Endothelial cell of umbilical vein (primary cell): ENCODE results near the gene CRABP1. TPM values are rescaled to one million over a fixed set of nuclear protein-coding genes. Genes with fewer than 3 reads are reported as not detected.
"Not testable (repeated sequence)": the region's sequence is repeated elsewhere in the genome, so short reads cannot be mapped to it uniquely, and the experiment has no call there.

Experiments
- BruUV-seq: library from RNA; stranded (reverse); fragments of 400-500 nt; replicated peaks from 2 replicates; lab custom pipeline; 2021; lab: Mats Ljungman, UMichigan
- CTCF ChIA-PET: fragments of 300-600, 350-600 bp; sonication (Branson Sonifier 250); formaldehyde crosslinking; loops from one replicate; lab custom pipeline; 2021; ENCODE audit warnings: antibody characterized with exemption, inconsistent platforms; lab: Charles Lee
- POLR2A ChIA-PET: fragments of 300-600, 350-600 bp; sonication (Branson Sonifier 250); formaldehyde crosslinking; loops from one replicate; lab custom pipeline; 2021; ENCODE audit warnings: antibody characterized with exemption, inconsistent platforms; lab: Charles Lee
- DNase-seq: peaks from one replicate; pipeline ENCODE4 v3.0.0-alpha.2; 2011; ENCODE audit warnings: low read depth, low spot score
- FAIRE-seq: peaks from 2 replicates; lab custom pipeline; 2011; peaks lifted over from hg19 to GRCh38; lab: Jason Lieb, UNC
- H2AFZ ChIP-seq: 2 replicates; pipeline ENCODE4 v1.6.0; 2012; ENCODE audit warnings: low read depth, low read length, control low read depth, inconsistent platforms
- H3K27ac ChIP-seq: 2 replicates; pipeline ENCODE4 v1.5.1; 2011; ENCODE audit warnings: low read depth, mild to moderate bottlenecking, control low read depth, low read length, moderate library complexity; ENCODE audit not compliant: insufficient read depth
- H3K27me3 ChIP-seq, 2 experiments: 2 replicates each; pipeline versions ENCODE4 v1.6.0 to v1.6.1; 2011; ENCODE audit warnings: low read length in 2 of 2, mixed read lengths in 1 of 2; ENCODE audit not compliant: control insufficient read depth in 2 of 2, insufficient read depth in 2 of 2
- H3K36me3 ChIP-seq, 2 experiments: 2 replicates in 1 of 2; 3 replicates in 1 of 2; pipeline ENCODE4 v1.5.1; 2011; ENCODE audit warnings: low read length in 2 of 2, mild to moderate bottlenecking in 1 of 2, moderate library complexity in 1 of 2; ENCODE audit not compliant: control insufficient read depth in 2 of 2, insufficient read depth in 2 of 2; ENCODE audit errors: extremely low read depth in 1 of 2
- H3K4me1 ChIP-seq: 3 replicates; pipeline ENCODE4 v1.5.1; 2011; ENCODE audit warnings: mild to moderate bottlenecking, low read length; ENCODE audit not compliant: control insufficient read depth, insufficient read depth; ENCODE audit errors: extremely low read depth
- H3K4me2 ChIP-seq: 2 replicates; pipeline ENCODE4 v1.6.1; 2011; ENCODE audit warnings: low read length, control low read depth, mixed read lengths; ENCODE audit not compliant: insufficient read depth
- H3K4me3 ChIP-seq, 3 experiments: fragments of 200-600 bp in 1 of 3; sonication (generic), shearing (Covaris generic) in 1 of 3; replicated peaks in 1 of 3; 2 replicates each; pipeline ENCODE4 v1.5.1; 2011 to 2016; ENCODE audit warnings: control low read depth in 3 of 3, low read length in 3 of 3, mild to moderate bottlenecking in 2 of 3, inconsistent platforms in 1 of 3, low read depth in 1 of 3, moderate library complexity in 1 of 3; ENCODE audit not compliant: insufficient read depth in 1 of 3
- H3K79me2 ChIP-seq: 2 replicates; pipeline ENCODE4 v1.6.0; 2012; ENCODE audit warnings: low read length, inconsistent platforms; ENCODE audit not compliant: control insufficient read depth, insufficient read depth
- H3K9ac ChIP-seq: replicated peaks from 2 replicates; pipeline ENCODE3; 2011; ENCODE audit warnings: low read length, control low read depth; ENCODE audit not compliant: insufficient read depth; ENCODE audit errors: extremely low read depth
- H3K9me1 ChIP-seq: replicated peaks from 3 replicates; pipeline ENCODE4 v1.6.0; 2011; ENCODE audit warnings: mild to moderate bottlenecking, low read length; ENCODE audit not compliant: control insufficient read depth, insufficient read depth; ENCODE audit errors: extremely low read depth
- H3K9me3 ChIP-seq: replicated peaks from 2 replicates; pipeline ENCODE4 v1.5.1; 2012; ENCODE audit warnings: low read length, inconsistent platforms; ENCODE audit not compliant: control insufficient read depth, insufficient read depth
- H4K20me1 ChIP-seq: replicated peaks from 2 replicates; pipeline ENCODE3; 2011; ENCODE audit warnings: mild to moderate bottlenecking, low read length; ENCODE audit not compliant: control insufficient read depth, insufficient read depth; ENCODE audit errors: extremely low read depth
- EZH2 ChIP-seq: IDR thresholded peaks from 2 replicates; pipeline ENCODE4 v1.6.1; 2012; ENCODE audit warnings: borderline replicate concordance, low read depth, mild to moderate bottlenecking, moderate library complexity, low read length, inconsistent platforms; ENCODE audit not compliant: severe bottlenecking
- FOS ChIP-seq: IDR thresholded peaks from 2 replicates; pipeline ENCODE4 v1.6.1; 2011; ENCODE audit warnings: mild to moderate bottlenecking, low read length, moderate library complexity, borderline replicate concordance; ENCODE audit not compliant: insufficient read depth
- GATA2 ChIP-seq: IDR thresholded peaks from 2 replicates; pipeline ENCODE4 v1.7.0; 2011; ENCODE audit warnings: low read depth, mild to moderate bottlenecking, moderate library complexity, mixed read lengths, low read length; ENCODE audit not compliant: insufficient read length, insufficient read depth
- MAX ChIP-seq: IDR thresholded peaks from 2 replicates; pipeline ENCODE4 v1.6.1; 2011; ENCODE audit not compliant: insufficient read depth, insufficient read length
- MYC ChIP-seq: IDR thresholded peaks from one replicate; pipeline ENCODE4 v1.6.1; 2011; ENCODE audit warnings: mild to moderate bottlenecking, low read depth, low read length
- POLR2AphosphoS5 ChIP-seq: IDR thresholded peaks from 2 replicates; pipeline ENCODE4 v1.6.1; 2012; ENCODE audit warnings: low read depth, mild to moderate bottlenecking, control low read depth, low read length, moderate library complexity; ENCODE audit not compliant: insufficient read depth
- dilution Hi-C: fragments of 300-500 bp; cut with MboI; formaldehyde crosslinking; loops from one replicate; pipeline ENCODE4 v1.15.0; 2019; ENCODE audit warnings: low sequenced_read_pairs; ENCODE audit not compliant: extremely low pct_ligation_motif_present
- intact Hi-C: fragments of 100-400 bp; cut with micrococcal nuclease; formaldehyde crosslinking; loops from one replicate; pipeline ENCODE4 v1.10.0; 2022
- polyA plus RNA-seq, 4 experiments: library from polyadenylated mRNA; depleted of rRNA in 3 of 4; stranded (reverse) in 3 of 4; unstranded in 1 of 4; fragments of >200 nt; gene quantifications; 2 replicates each; pipeline versions ENCODE4 v1.2.1 to v1.2.3, GENCODE V29; 2011 to 2012; ENCODE audit warnings: missing spikeins in 1 of 4
- total RNA-seq: library from RNA; stranded (reverse); gene quantifications from 2 replicates; pipeline ENCODE4 v1.2.3, GENCODE V29; 2021

The CRABP1 gene
- total and polyA plus RNA-seq, 2 donors (not counting 3 experiments of a cell fraction or from before 2014, with no cell fraction given) = 0.11 TPM; not detected in 1

- no peaks in the 10 kb centered on the region for H4K20me1 ChIP-seq
- TF ChIP-seq GATA2 = no peak
- TF ChIP-seq POLR2AphosphoS5 = no peak
- TF ChIP-seq MYC = no peak
- no peak for TF ChIP-seq FOS
- TF ChIP-seq MAX = no peak
- TF ChIP-seq EZH2 = no peak
- peaks cover 0 to 3% of the 10 kb centered on the region in 2 experiments for H3K27me3 ChIP-seq
- H3K4me1 ChIP-seq = no peaks in the 10 kb centered on the region
- H3K27ac ChIP-seq = no peak overlapping the region
- no peaks in the 10 kb centered on the region for H3K36me3 ChIP-seq
- no peak overlapping the region for H3K4me2 ChIP-seq
- dilution Hi-C loops = no loop called here
- H3K4me3 ChIP-seq = no peak overlapping the region
- FAIRE-seq (no peak), DNase-seq (no peak)
- H3K9me3 ChIP-seq = no peaks in the 10 kb centered on the region
- POLR2A ChIA-PET = no interaction called here
- H3K79me2 ChIP-seq = no peaks in the 10 kb centered on the region
- H3K9ac ChIP-seq = no peak overlapping the region
- intact Hi-C loops = no loop called here
- H3K9me1 ChIP-seq = no peaks in the 10 kb centered on the region
- BruUV-seq = no TSS peak
- CTCF ChIA-PET = no interaction called here
- no peak overlapping the region for H2AFZ ChIP-seq
Measured at GRCh38 chr15:78374436-78375393, 34.6 kb downstream of the CRABP1 start.

- POLR2A ChIA-PET, BruUV-seq, FAIRE-seq: not testable (repeated sequence)
Measured at GRCh38 chr15:78380143-78380542, 40.0 kb downstream of the CRABP1 start.

More at GRCh38 chr15:78380143-78380542, 40.0 kb downstream of the CRABP1 start:
- H2AFZ ChIP-seq, H3K4me3 ChIP-seq, H3K9me3 ChIP-seq, dilution Hi-C loops, intact Hi-C loops, H3K4me2 ChIP-seq, H3K9ac ChIP-seq, DNase-seq, H4K20me1 ChIP-seq, H3K9me1 ChIP-seq, H3K27ac ChIP-seq, H3K4me1 ChIP-seq, H3K79me2 ChIP-seq, H3K36me3 ChIP-seq: not testable (repeated sequence)
- H3K27me3 ChIP-seq = peaks cover 3 to 11% of the 10 kb centered on the region in 2 experiments
- CTCF ChIA-PET = interaction anchor here (1.3 kb wide), 1 partner anchor 43 kb away, joined by 3 read pairs; no protein-coding TSS in a partner anchor
